ENCODE measurements around the gene PPP2R5E.

DNA sequence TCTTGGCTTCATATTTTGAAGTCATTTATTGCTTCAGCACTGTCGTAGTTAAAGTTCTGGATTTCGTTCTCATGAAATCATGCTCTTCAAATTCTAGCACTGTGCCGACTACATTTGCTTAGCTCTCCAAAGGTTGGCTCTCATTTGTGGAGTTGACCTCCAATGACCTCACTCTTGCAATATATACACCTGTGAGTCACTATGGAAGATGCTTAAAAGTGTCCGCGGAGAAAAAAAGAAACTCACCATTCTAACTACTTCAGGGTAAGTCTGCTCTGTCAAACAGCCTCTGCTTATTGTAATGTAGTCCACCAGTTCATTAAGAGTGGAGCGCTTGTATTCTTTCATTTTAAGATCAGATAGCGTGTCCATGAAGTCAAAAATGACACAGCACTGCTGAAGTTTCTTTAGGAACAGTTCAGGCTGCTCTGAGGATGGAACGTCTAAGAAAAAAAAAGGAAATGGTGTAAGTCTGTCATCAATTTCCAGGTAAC, 89.7 kb downstream of the PPP2R5E start:
- TF ChIP-seq ZNF184 (CRISPR knock-in tag; IDR thresholded peaks at IDR 0.05) (no peak), TGIF2 (CRISPR knock-in tag; IDR thresholded peaks at IDR 0.05) (no peak)
